ENCODE data around the gene SLC22A23.

The SLC22A23 gene

DNA sequence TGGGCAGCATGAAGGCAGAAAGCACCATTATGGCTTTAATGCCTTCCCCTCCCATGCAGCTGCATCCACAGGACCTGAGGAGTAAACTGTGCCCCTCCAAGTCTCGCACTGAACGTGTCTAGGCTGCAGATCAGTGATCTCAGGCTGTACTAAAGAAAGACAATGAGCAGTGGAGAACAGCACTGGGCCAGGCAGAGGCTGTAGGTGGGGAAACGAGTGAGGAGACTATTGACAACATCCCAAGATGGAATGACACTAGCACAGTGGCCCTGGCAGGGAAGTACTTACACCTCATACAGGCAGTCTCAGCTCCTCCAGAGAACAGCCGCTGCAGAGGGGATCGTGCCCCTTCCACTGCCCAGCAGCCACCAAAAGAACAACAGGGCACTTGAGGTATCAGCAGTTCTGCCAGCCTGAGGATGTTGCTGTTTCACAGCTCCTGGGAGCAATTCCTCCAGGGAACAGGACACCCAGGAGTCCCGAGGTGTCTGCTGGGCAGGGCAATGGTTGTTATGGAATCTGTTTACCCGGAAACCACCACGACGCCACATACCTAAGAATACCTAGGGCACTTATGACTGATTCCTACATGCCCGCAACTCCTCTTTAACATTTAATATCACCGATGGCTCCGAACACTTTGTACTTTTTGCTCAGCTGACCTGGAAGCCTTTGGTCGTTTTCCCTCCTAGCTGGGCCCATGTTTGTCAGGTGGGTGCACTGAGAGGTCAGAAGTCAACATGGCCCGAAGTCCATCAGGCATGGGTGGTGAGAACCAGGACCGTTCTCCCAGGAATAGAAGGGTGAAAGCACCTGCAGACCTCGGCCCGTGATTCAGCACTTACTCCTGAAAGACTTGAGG lies 79.1 kb downstream of the SLC22A23 start:
- TF ChIP-seq, protein P1, sequence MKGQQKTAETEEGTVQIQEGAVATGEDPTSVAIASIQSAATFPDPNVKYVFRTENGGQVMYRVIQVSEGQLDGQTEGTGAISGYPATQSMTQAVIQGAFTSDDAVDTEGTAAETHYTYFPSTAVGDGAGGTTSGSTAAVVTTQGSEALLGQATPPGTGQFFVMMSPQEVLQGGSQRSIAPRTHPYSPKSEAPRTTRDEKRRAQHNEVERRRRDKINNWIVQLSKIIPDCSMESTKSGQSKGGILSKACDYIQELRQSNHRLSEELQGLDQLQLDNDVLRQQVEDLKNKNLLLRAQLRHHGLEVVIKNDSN (IDR thresholded peaks at IDR 0.05), result no peak
- TF ChIP-seq EGR1 (IDR thresholded peaks at IDR 0.05) (no peak), YY1 (IDR thresholded peaks at IDR 0.05; ENCODE audit: low read depth) (no peak)

DNA sequence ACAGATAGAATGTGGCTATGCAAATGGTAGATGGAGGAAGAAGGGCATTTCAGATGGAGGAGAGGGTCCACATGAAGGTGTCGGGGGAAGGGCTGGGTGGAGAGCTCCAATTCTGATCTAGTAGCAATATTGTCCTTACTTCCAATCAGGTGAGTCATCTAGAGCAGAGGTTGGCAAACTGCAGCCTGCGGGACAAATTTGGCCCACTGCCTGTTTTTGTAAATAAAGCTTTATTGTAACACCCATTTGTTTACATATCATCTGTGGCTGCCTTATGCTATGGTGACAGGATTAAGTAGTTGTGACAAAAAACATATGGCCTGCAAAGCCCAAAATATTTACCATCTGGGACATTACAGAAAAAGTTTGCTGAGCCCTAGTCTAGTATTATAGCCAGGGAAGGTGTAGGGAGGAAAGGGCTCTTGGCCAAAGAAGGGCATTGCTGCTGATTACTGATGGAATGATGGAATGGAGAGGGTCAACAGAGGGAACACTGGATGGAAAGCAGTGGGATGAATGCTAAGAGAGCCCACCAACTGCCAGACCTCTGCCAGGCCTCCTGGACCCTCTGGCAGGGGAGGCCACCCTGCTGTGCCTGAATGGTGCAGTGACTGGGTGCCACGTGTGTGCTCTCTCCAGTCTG lies 79.8 kb downstream of the SLC22A23 start:
- TF ChIP-seq CREB1 (IDR thresholded peaks at IDR 0.05; ENCODE audit: low read depth) (no peak), NFIC (IDR thresholded peaks at IDR 0.05) (peak; percentile 59), ZBTB7A (IDR thresholded peaks at IDR 0.05; ENCODE audit: low read depth) (no peak), CEBPB (IDR thresholded peaks at IDR 0.05) (no peak), EP300 (IDR thresholded peaks at IDR 0.05; ENCODE audit: borderline replicate concordance) (no peak)
- TF ChIP-seq, protein P2, sequence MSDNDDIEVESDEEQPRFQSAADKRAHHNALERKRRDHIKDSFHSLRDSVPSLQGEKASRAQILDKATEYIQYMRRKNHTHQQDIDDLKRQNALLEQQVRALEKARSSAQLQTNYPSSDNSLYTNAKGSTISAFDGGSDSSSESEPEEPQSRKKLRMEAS (IDR thresholded peaks at IDR 0.05), result no peak

DNA sequence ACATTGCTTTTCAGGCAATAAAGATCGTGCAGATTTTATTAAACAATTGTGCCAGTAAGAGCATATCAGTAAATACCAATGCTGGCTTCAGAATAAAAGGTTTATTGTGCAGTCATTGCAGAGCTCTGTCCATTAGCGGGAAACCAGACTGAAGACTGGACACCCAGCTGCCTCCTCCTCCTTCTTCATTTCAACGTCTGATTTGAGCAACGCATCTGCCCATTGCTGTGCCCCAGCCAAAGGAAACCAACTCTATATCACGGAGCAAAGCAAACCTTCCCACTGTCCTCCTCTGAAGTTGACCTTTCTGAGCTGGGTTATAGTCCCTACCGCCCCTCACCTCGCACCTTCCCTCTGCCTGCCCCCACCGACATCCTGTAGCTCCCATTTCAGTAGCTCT lies 80.8 kb downstream of the SLC22A23 start:
- TF ChIP-seq, protein P2 (IDR thresholded peaks at IDR 0.05), result no peak
- TF ChIP-seq NFIC (IDR thresholded peaks at IDR 0.05) (no peak), YY1 (IDR thresholded peaks at IDR 0.05; ENCODE audit: low read depth) (no peak)

DNA sequence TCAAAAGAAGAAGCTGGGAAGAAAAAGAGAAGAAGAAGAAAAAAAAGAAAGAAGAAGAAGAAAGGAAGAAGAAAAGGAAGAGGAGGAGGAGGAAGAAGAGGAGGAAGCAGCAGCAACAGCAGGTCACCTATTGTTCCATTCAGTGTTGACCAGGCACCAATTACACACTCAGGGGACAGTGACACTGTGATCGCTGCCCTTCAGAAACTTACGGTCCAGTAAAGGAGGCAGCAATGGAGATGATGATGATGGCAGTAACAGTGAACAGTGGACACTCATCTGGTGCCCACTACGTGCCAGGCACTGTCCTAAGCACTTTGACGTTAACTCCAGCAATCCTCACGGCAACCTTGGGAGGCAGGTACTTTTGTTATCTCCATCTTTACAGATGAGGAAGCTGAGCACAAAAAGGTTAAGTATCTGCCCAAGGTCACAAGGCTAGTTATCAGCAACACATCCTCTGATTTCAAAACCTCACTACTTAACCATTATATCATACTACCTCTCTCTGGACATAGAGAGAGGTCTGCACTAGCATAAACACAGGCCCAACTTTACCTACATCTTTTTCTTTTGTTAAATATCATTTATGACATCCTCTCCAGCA lies 83.2 kb downstream of the SLC22A23 start:
- TF ChIP-seq YY1 (IDR thresholded peaks at IDR 0.05; ENCODE audit: low read depth) (no peak), FOXM1 (IDR thresholded peaks at IDR 0.05; ENCODE audit: borderline replicate concordance, low read depth) (no peak), RAD21 (IDR thresholded peaks at IDR 0.05; ENCODE audit: low read depth) (no peak), TEAD4 (IDR thresholded peaks at IDR 0.05) (no peak), CREB1 (IDR thresholded peaks at IDR 0.05; ENCODE audit: low read depth) (no peak), TAF1 (IDR thresholded peaks at IDR 0.05; ENCODE audit: low read depth) (no peak), EGR1 (IDR thresholded peaks at IDR 0.05) (no peak), EP300 (IDR thresholded peaks at IDR 0.05; ENCODE audit: borderline replicate concordance) (no peak), CEBPB (IDR thresholded peaks at IDR 0.05) (no peak), TCF12 (IDR thresholded peaks at IDR 0.05; ENCODE audit: low read depth) (no peak), NFIC (IDR thresholded peaks at IDR 0.05) (no peak)
- TF ChIP-seq, protein P2 (IDR thresholded peaks at IDR 0.05), result no peak
- TF ChIP-seq, protein P1 (IDR thresholded peaks at IDR 0.05), result no peak
- TF ChIP-seq, protein P3, sequence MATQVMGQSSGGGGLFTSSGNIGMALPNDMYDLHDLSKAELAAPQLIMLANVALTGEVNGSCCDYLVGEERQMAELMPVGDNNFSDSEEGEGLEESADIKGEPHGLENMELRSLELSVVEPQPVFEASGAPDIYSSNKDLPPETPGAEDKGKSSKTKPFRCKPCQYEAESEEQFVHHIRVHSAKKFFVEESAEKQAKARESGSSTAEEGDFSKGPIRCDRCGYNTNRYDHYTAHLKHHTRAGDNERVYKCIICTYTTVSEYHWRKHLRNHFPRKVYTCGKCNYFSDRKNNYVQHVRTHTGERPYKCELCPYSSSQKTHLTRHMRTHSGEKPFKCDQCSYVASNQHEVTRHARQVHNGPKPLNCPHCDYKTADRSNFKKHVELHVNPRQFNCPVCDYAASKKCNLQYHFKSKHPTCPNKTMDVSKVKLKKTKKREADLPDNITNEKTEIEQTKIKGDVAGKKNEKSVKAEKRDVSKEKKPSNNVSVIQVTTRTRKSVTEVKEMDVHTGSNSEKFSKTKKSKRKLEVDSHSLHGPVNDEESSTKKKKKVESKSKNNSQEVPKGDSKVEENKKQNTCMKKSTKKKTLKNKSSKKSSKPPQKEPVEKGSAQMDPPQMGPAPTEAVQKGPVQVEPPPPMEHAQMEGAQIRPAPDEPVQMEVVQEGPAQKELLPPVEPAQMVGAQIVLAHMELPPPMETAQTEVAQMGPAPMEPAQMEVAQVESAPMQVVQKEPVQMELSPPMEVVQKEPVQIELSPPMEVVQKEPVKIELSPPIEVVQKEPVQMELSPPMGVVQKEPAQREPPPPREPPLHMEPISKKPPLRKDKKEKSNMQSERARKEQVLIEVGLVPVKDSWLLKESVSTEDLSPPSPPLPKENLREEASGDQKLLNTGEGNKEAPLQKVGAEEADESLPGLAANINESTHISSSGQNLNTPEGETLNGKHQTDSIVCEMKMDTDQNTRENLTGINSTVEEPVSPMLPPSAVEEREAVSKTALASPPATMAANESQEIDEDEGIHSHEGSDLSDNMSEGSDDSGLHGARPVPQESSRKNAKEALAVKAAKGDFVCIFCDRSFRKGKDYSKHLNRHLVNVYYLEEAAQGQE (IDR thresholded peaks at IDR 0.05; ENCODE audit: low read depth), result no peak

DNA sequence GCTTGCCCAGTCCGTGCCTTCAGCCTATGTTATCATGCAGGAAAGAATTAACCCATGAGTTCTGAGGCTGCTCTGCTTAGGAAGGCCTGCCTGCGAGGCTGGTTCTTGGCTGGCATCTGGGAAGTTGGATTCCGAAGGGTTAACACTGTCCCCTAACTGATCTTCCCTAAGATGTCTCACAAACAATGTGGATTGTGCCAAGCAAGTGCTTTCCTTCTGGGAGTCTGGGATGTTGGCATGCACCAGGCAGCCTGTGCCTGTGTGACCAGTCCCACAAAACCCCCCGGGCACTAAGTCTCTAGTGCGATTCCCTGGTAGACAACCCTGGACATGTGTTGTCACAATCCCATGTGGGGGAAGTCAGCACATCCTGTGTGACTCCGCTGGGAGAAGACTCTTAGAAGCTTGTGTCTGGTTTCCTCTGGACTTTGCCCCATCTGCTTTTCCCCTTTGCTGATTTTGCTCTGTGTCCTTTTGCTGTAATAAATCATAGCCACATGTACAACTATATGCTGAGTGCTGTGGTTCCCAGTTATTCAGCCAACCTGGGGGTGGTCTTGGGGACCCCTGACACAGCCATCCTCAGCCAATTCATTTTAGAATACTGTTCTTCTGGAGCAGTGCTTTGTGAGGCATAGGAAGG lies 83.8 kb downstream of the SLC22A23 start:
- no peak for TF ChIP-seq CREB1 (IDR thresholded peaks at IDR 0.05; ENCODE audit: low read depth)
- no peak for TF ChIP-seq EGR1 (IDR thresholded peaks at IDR 0.05)
- TF ChIP-seq TAF1 (IDR thresholded peaks at IDR 0.05; ENCODE audit: low read depth), result no peak
- no peak for TF ChIP-seq NFIC (IDR thresholded peaks at IDR 0.05)
- TF ChIP-seq, protein P3 (IDR thresholded peaks at IDR 0.05; ENCODE audit: low read depth), result no peak
